Activated CD4-positive, alpha-beta T cell treated with anti-CD3 and anti-CD28 coated beads for 36 hours (primary cell): ENCODE data around the gene UPF2. TPM values are rescaled to one million over a fixed set of nuclear protein-coding genes. Genes with fewer than 3 reads are reported as not detected.

Source experiments
- ATAC-seq: fragments of 200-7000 bp; cut with Tn5 transposase; one replicate; pipeline ENCODE4 v1.10.0; 2021; ENCODE audit warnings: mild to moderate bottlenecking, moderate library complexity
- CTCF ChIA-PET: fragments of 350-600 bp; sonication (Branson Sonifier 250); formaldehyde crosslinking; loops from one replicate; lab custom pipeline; 2021; ENCODE audit warnings: antibody characterized with exemption; lab: Charles Lee
- POLR2A ChIA-PET: fragments of 350-600 bp; sonication (Branson Sonifier 250); formaldehyde crosslinking; loops from one replicate; lab custom pipeline; 2021; ENCODE audit warnings: antibody characterized with exemption, inconsistent platforms; lab: Charles Lee
- DNase-seq: peaks from one replicate; pipeline ENCODE4 v3.0.0-alpha.2; 2020
- H3K27ac Mint-ChIP-seq: one replicate; pipeline ENCODE4 v1.8.0; 2021; ENCODE audit warnings: mixed read lengths
- H3K27me3 Mint-ChIP-seq: one replicate; pipeline ENCODE4 v1.8.0; 2021; ENCODE audit warnings: mixed read lengths
- H3K36me3 Mint-ChIP-seq: one replicate; pipeline ENCODE4 v1.8.0; 2021; ENCODE audit warnings: low read depth, mixed read lengths
- H3K4me1 Mint-ChIP-seq: one replicate; pipeline ENCODE4 v1.8.0; 2021; ENCODE audit warnings: mixed read lengths
- H3K4me3 Mint-ChIP-seq: one replicate; pipeline ENCODE4 v1.8.0; 2021; ENCODE audit warnings: mild to moderate bottlenecking, moderate library complexity, mixed read lengths
- H3K9me3 Mint-ChIP-seq: one replicate; pipeline ENCODE4 v1.8.0; 2021; ENCODE audit warnings: low read depth, mixed read lengths
- intact Hi-C, 2 experiments: fragments of 100-400 bp; cut with DNase I in 1 of 2; cut with micrococcal nuclease in 1 of 2; formaldehyde crosslinking; loops; one replicate each; pipeline versions ENCODE4 v1.14.2 to v1.15.1; 2022 to 2024; cut with DNase I, micrococcal nuclease
- total RNA-seq, 2 experiments: library from RNA; stranded (reverse); gene quantifications; one replicate each; pipeline ENCODE4 v1.2.3, GENCODE V29; 2021

The UPF2 gene
- total RNA-seq, 2 experiments from 2014 or later = 34.2 to 46.8 TPM

DNA sequence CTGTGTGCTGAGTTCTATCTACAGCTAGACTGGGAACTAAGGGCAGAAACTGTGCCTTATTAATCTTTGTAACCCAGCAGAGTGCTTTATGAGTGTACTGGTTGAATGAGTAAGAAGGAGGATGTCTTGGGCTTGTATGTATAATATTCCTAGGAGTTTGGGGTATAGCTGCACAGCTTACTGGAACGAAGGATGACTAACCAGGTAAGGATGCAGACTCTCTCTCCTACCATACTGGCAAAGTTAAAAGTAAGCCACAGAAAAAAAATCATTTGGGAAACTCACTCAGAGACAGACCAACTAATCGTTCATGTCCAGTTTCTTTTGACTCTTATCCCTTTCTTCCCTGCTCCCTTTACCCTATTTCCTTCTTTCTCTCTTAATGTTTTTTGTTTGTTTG lies 24.7 kb upstream of the UPF2 start:
- H3K27me3 Mint-ChIP-seq = no peaks in the 10 kb centered on the region
- peaks cover 22% of the 10 kb centered on the region for H3K4me1 Mint-ChIP-seq
- no peaks in the 10 kb centered on the region for H3K9me3 Mint-ChIP-seq
- peak; percentile 4 for ATAC-seq
- no peak overlapping the region for H3K4me3 Mint-ChIP-seq
- intact Hi-C loops = loop anchor here in 1 of 2 experiments (5.0 kb wide), 1 partner anchor 1095 kb away; the partner anchor contains the start of gene MCM10
- ChIA-PET CTCF (interaction anchor here (1.2 kb wide), 2 partner anchors 23 to 58 kb away, joined by 3 to 4 read pairs; no protein-coding TSS in a partner anchor), POLR2A (no interaction called here)
- DNase-seq = no peak
- no peak overlapping the region for H3K27ac Mint-ChIP-seq
- no peaks in the 10 kb centered on the region for H3K36me3 Mint-ChIP-seq

DNA sequence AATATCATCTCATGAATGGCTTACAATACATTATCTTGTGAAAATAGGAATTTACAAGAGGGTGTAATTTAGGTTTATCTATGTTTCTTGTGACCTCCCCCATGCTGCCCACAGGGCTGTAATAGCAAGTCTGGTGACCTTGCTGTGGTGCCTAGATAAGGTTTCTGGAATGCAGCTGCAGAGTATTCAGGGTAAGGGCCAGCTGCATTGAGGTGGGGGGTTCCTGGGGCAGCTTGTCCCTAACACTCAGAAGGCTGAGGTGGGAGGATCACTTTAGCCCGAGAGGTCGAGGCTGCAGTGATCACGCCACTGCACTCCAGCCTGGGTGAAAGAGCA lies 20.8 kb upstream of the UPF2 start:
- ChIA-PET CTCF (no interaction called here), POLR2A (no interaction called here)
- DNase-seq (no peak), ATAC-seq (no peak)
- peaks cover 10% of the 10 kb centered on the region for H3K4me1 Mint-ChIP-seq
- H3K9me3 Mint-ChIP-seq = no peaks in the 10 kb centered on the region
- H3K4me3 Mint-ChIP-seq = no peak overlapping the region
- intact Hi-C loops = no loop called here
- H3K27me3 Mint-ChIP-seq = no peaks in the 10 kb centered on the region
- H3K36me3 Mint-ChIP-seq = no peaks in the 10 kb centered on the region
- H3K27ac Mint-ChIP-seq = no peak overlapping the region

DNA sequence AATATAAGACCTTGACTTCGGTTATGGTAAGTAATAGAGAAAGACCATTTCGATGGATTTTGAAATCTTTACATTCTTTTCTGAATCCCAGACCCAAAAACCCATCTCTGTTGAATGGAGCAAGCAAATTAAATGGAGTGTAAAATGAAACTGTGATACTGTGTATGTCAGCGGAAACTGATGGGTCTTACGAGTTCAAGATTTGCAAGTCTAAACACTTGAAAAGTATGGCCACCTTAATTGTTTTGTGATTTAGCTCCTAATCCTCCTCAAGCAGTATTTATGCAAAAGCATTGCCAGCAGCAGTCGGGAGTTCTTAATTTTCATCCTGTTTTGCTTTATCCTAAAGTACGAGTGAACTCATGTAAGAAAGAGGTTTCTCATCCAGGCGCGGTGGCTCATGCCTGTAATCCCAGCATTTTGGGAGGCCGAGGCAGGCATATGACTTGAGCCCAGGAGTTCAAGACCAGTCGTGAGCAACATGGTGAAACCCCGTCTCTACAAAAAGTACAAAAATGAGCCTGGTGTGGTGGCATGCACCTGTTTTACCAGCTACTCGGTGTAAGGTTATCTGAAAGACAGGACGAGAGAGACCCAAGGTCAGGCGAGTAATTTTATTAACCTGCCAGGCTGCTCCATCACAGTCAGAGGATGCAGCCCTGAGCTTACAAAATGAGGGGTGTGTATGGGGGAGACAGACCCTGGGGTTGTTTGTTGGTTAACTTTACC lies 20.3 kb upstream of the UPF2 start:
- H3K4me1 Mint-ChIP-seq = peaks cover 5% of the 10 kb centered on the region

DNA sequence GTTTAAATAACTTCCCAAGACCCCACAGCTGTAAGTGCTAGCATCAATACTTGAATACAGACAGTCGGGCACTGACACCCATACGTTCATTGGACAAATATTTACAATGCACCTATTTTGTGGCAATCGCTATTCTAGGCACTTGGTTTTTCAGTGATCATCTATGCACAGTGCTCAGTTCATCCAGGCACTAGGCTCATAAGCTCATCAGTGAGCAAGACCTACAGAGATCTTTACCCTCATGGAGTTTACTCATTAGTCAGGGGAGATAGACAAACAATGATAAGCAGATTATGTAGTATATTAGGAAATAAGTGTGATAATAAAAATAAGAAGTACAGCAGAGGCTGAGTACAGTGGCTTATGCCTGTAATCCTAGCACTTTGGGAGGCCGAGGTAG lies 18.5 kb upstream of the UPF2 start:
- Mint-ChIP-seq H3K27ac (no peak overlapping the region), H3K4me3 (no peak overlapping the region), H3K4me1 (no peaks in the 10 kb centered on the region), H3K9me3 (no peaks in the 10 kb centered on the region), H3K27me3 (no peaks in the 10 kb centered on the region), H3K36me3 (no peaks in the 10 kb centered on the region)
- ChIA-PET POLR2A (no interaction called here), CTCF (interaction anchor here (0.8 kb wide), 1 partner anchor 153 kb away, joined by 4 read pairs; no protein-coding TSS in a partner anchor)
- DNase-seq = no peak
- no peak for ATAC-seq
- intact Hi-C loops = no loop called here

More for the DNA sequence above, 20.3 kb upstream of the UPF2 start:
- Mint-ChIP-seq H3K36me3 (no peaks in the 10 kb centered on the region), H3K9me3 (no peaks in the 10 kb centered on the region), H3K27ac (no peak overlapping the region), H3K4me3 (no peak overlapping the region), H3K27me3 (no peaks in the 10 kb centered on the region)
- ATAC-seq (no peak), DNase-seq (no peak)
- intact Hi-C loops = no loop called here
- ChIA-PET CTCF (no interaction called here), POLR2A (no interaction called here)

DNA sequence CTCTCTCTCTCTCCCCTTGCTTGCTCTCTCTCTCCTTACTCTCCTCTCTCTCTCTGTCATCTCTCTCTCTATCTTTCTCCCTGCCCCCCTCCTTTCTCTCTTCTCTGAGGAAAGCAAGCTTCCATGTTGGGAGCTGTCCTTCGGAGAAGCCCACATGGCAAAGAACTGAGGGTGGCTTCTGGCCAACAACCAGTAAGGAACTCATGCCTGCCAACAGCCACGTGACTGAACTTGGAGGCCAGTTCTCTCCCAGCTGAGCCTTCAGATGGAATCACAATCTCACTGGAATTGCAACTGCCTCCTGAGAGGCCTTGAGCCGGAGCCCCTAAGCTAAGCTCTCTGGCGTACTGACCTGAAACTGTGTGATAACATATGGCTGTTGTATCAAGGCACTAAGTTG lies 14.1 kb upstream of the UPF2 start:
- no peak for DNase-seq
- Mint-ChIP-seq H3K36me3 (no peaks in the 10 kb centered on the region), H3K9me3 (no peaks in the 10 kb centered on the region), H3K27me3 (no peaks in the 10 kb centered on the region), H3K4me1 (no peaks in the 10 kb centered on the region), H3K27ac (no peak overlapping the region), H3K4me3 (no peak overlapping the region)
- ChIA-PET POLR2A (no interaction called here), CTCF (no interaction called here)
- no peak for ATAC-seq
- intact Hi-C loops = no loop called here

DNA sequence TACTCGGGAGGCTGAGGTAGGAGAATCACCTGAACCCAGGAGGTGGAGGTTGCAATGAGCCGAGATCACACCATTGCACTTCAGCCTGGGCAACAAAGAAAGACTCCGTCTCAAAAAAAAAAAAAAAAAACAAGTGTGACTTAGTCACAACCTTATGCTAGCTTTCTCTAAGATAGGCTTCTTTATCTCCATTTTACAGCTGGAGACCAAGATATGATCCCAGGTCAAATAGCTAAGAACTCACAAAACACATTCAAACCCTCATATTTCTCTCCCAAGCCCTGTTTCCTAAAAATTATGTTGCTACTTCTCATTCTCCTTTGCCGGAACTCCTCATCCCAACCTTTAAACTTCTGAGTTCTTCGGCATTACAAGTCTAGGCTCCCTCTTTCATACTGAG lies 13.1 kb upstream of the UPF2 start:
- intact Hi-C loops = no loop called here
- no peaks in the 10 kb centered on the region for H3K4me1 Mint-ChIP-seq
- no peaks in the 10 kb centered on the region for H3K27me3 Mint-ChIP-seq
- H3K4me3 Mint-ChIP-seq = no peak overlapping the region
- H3K36me3 Mint-ChIP-seq = no peaks in the 10 kb centered on the region
- ChIA-PET CTCF (interaction anchor here (0.7 to 0.9 kb wide), 2 partner anchors 47 to 193 kb away, joined by 3 read pairs; no protein-coding TSS in a partner anchor), POLR2A (interaction anchor here (0.7 kb wide), 1 partner anchor 13 kb away, joined by 4 read pairs; no protein-coding TSS in a partner anchor)
- H3K9me3 Mint-ChIP-seq = no peaks in the 10 kb centered on the region
- H3K27ac Mint-ChIP-seq = no peak overlapping the region
- DNase-seq (no peak), ATAC-seq (no peak)

DNA sequence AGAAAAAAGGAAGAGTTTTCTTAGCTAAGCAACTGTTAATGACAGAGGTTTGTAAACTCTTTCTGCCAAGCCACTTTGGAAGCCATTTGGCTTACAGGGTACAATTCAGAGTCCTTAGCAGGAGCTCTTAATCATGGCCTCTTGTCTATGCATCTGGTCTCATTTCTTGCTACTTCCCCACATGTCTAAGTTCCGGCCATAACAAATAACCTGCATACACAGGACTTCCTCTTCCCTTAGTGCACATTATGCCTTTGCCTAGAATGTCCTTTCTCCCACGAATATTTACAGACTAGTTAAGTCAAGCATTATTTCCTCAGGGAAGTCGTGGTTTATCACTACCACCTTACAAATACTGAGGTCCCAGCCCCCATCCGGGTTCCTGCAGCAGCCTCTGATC lies 8.6 kb upstream of the UPF2 start:
- DNase-seq (no peak), ATAC-seq (no peak)
- H3K27me3 Mint-ChIP-seq = peaks cover 2% of the 10 kb centered on the region
- CTCF ChIA-PET = interaction anchor here (0.6 to 1.3 kb wide), 5 partner anchors 19 to 205 kb away, joined by 3 to 5 read pairs (median 3); no protein-coding TSS in a partner anchor
- H3K27ac Mint-ChIP-seq = no peak overlapping the region
- intact Hi-C loops = no loop called here
- H3K4me3 Mint-ChIP-seq = no peak overlapping the region
- POLR2A ChIA-PET = no interaction called here
- no peaks in the 10 kb centered on the region for H3K9me3 Mint-ChIP-seq
- no peaks in the 10 kb centered on the region for H3K4me1 Mint-ChIP-seq
- no peaks in the 10 kb centered on the region for H3K36me3 Mint-ChIP-seq

DNA sequence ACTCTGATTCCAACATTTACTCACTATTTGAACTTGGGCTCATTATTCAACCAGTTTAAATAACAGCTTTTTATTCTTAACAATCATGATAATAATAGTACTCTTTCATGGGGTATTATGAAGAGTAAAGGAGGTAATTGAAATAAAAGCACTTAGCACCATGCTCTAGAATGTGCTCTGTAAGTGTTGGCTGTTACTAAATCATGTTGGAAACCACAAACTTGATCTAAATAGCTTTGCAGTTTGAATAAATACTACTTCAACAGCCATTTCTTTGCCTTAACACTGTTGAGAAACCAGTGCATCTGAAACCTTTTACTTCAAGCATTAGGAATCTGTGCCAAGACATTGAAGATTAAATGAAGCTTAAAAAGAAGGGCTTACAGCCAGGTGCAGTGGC lies 7.9 kb upstream of the UPF2 start:
- peaks cover 2% of the 10 kb centered on the region for H3K27me3 Mint-ChIP-seq
- H3K9me3 Mint-ChIP-seq = no peaks in the 10 kb centered on the region
- no peak for ATAC-seq
- H3K4me3 Mint-ChIP-seq = no peak overlapping the region
- no peak overlapping the region for H3K27ac Mint-ChIP-seq
- ChIA-PET CTCF (interaction anchor here (0.6 to 1.3 kb wide), 4 partner anchors 19 to 63 kb away, joined by 3 to 4 read pairs (median 3); no protein-coding TSS in a partner anchor), POLR2A (interaction anchor here (0.6 kb wide), 1 partner anchor 20 kb away, joined by 3 read pairs; no protein-coding TSS in a partner anchor)
- no peaks in the 10 kb centered on the region for H3K4me1 Mint-ChIP-seq
- intact Hi-C loops = no loop called here
- DNase-seq = no peak
- no peaks in the 10 kb centered on the region for H3K36me3 Mint-ChIP-seq

DNA sequence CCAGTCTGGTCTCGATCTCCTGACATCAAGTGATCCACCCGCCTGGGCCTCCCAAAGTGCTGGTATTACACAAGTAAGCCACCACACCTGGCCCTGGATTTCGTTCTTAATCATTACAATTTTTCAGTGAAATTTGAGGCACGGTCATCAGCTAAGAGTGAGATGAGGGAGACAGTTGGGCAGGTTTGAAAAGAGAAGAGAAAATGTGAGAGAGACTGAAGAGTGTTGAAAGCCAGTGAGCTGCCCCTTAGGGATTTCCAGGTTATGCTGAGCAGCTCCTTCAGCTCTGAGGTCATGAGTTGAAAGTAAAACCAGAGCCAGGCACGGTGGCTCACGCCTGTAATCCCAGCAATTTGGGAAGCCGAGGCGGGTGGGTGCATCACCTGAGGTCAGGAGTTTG lies 5.9 kb upstream of the UPF2 start:
- ATAC-seq = peak; percentile 19
- ChIA-PET CTCF (interaction anchor here (1.2 kb wide), 1 partner anchor 20 kb away, joined by 3 read pairs; the partner anchor contains the start of gene DHTKD1), POLR2A (no interaction called here)
- no peaks in the 10 kb centered on the region for H3K36me3 Mint-ChIP-seq
- no peak overlapping the region for H3K4me3 Mint-ChIP-seq
- H3K27me3 Mint-ChIP-seq = peaks cover 2% of the 10 kb centered on the region
- H3K4me1 Mint-ChIP-seq = peaks cover 4% of the 10 kb centered on the region
- no peak overlapping the region for H3K27ac Mint-ChIP-seq
- intact Hi-C loops = loop anchor here in 1 of 2 experiments (10.0 kb wide), 1 partner anchor 1116 kb away; the partner anchor contains the start of gene MCM10
- no peak for DNase-seq
- no peaks in the 10 kb centered on the region for H3K9me3 Mint-ChIP-seq

DNA sequence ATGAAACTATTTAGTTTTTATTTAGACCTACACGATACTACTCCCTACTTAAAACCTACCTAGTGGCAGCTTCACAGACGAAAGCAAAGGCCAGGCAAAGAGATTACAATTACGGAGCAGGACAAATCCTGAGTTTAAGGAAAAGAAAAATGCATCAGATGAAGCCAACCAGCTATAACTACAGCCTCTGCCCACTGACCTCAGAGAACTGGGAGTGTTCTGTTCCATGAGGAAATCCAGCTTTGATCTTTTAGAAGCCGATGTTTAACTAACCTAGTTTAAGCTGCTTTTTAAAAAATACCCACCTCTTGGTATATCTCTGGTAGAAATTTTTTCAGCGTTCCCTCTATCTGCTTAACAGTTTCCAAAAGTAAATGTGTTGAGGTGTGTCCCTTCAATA lies 3.0 kb upstream of the UPF2 start:
- POLR2A ChIA-PET = no interaction called here
- H3K27me3 Mint-ChIP-seq = peaks cover 2% of the 10 kb centered on the region
- CTCF ChIA-PET = interaction anchor here (1.2 kb wide), 1 partner anchor 77 kb away, joined by 3 read pairs; no protein-coding TSS in a partner anchor
- H3K4me3 Mint-ChIP-seq = no peak overlapping the region
- peaks cover 19% of the 10 kb centered on the region for H3K4me1 Mint-ChIP-seq
- ATAC-seq (no peak), DNase-seq (no peak)
- intact Hi-C loops = loop anchor here in 1 of 2 experiments (10.0 kb wide), 1 partner anchor 1119 kb away; the partner anchor contains the start of gene MCM10
- no peak overlapping the region for H3K27ac Mint-ChIP-seq
- H3K36me3 Mint-ChIP-seq = peaks cover 8% of the 10 kb centered on the region
- peaks cover 2% of the 10 kb centered on the region for H3K9me3 Mint-ChIP-seq

DNA sequence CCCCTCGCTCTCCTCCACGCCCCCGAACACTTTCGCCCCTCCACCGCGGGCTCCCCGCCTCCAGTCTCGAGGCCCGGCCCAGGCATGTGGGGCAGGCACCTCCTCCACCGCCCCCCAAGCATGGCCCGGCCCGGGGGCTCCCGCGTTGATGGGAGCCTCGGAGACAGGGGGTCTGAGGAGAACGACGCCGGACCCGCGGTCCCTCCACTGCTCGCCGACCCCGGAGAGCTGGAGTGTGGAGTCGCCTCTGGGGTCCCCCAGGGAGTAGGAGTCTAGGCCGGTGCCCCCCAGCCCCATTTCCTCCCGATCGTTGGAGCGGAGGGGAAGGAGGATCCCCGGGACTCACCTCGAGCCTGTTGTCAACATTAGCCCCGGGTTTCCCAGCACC lies 206 bp downstream of the UPF2 start:
- DNase-seq (peak; percentile 65), ATAC-seq (peak; percentile 21)
- peaks cover 40% of the 10 kb centered on the region for H3K4me1 Mint-ChIP-seq
- peaks cover 2% of the 10 kb centered on the region for H3K27me3 Mint-ChIP-seq
- H3K27ac Mint-ChIP-seq = peak overlapping the region; percentile 100
- H3K4me3 Mint-ChIP-seq = peak overlapping the region; percentile 99
- ChIA-PET CTCF (interaction anchor here (0.6 to 1.2 kb wide), 5 partner anchors 26 to 1152 kb away, joined by 3 to 7 read pairs (median 3); partner anchors contain the start of genes CDC123, DHTKD1 and NUDT5), POLR2A (interaction anchor here (1.0 to 1.4 kb wide), 4 partner anchors 11 to 153 kb away, joined by 4 to 7 read pairs (median 6); partner anchors contain the start of genes CDC123 and NUDT5)
- H3K9me3 Mint-ChIP-seq = peaks cover 2% of the 10 kb centered on the region
- intact Hi-C loops = loop anchor here (1.0 to 10.0 kb wide), 10 partner anchors 80 to 1306 kb away; partner anchors contain the start of genes MCM10 (in 2 of the 2), NUDT5 (in 2 of the 2), CAMK1D (in 1 of the 2) and ECHDC3 (in 1 of the 2)
- H3K36me3 Mint-ChIP-seq = peaks cover 14% of the 10 kb centered on the region
